Measurements from ENCODE around the gene NTRK3.
A peak's percentile ranks its signal among the peaks of the same experiment; 100 is the strongest.

Gene NTRK3

DNA sequence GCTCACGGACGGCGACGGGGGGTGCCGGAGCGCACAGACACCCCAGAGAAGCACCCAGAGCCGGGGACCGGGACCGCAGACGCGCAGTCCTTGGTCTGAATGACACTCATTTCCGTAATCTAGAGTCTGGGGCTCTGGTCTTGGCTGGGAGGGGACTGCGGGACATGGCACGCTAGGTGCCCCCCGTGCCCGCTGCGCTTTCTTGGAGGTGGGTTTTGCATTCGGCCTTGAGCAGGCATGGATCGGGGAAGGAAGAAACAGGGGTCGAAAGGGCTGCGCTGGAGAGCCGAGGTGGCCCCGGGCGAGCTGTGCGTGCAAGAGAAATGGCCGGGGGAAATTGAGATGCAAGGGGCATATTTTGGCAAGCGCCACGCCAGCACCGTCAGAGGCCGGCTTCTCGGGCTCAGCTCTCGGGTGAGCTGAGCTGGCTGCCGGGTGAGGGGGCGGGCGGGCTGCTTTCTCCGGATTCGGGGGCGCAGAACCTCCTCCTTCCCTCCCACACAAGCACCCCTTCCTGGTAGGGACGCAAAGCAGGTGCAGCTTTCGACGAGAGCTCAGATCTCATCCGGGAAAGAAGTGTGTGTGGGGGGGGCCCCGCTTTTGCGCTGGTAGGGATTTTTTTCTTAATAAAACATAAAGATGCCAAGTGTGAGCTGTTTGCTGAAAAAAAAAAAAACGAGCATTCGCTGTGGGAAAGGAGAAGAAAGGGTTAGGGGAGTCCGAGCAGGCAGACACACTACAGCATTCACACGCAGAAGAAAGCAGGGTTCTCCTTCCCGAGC, 963 bp upstream of the NTRK3 start:
- DNase-seq (ENCODE audit: low read depth) = no peak

DNA sequence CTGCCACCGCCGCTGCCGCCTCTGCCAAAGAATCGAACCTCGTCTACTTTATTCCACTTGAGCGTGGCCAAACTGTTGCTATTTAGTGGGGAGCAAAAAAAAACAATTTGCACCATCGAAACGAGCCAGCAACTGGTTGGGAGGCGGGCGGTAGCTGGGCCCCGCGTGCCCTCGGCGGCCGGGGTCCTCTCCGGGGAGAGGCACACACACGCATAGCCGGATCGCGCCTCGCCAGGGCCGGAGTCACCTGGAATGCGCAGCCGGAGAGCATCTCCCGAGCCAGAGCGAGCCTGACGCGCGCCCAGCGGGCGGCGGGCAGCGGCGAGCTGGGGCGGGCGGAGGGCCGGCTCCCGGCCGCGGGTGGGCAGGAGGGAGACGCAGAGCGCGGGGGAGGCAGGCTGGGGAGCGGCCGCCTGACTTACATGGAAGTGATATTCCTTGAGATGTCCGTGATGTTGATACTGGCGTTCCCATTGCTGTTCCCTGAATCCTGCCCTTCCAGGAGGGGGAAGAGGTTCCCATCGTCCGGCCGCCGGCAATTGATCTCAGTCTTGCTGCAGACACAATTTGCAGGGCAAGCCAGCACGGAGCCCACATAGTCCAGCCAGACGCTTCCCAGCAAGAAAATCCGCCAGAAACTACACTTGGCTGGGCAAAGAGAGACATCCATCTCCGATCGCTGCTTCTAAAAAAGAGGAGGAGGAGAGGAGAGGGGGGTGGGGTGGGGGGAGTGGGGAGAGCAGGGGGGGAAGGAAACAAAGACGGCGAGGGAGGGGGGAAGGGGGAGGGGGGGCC, 858 bp downstream of the NTRK3 start:
- DNase-seq (ENCODE audit: low read depth) = no peak

DNA sequence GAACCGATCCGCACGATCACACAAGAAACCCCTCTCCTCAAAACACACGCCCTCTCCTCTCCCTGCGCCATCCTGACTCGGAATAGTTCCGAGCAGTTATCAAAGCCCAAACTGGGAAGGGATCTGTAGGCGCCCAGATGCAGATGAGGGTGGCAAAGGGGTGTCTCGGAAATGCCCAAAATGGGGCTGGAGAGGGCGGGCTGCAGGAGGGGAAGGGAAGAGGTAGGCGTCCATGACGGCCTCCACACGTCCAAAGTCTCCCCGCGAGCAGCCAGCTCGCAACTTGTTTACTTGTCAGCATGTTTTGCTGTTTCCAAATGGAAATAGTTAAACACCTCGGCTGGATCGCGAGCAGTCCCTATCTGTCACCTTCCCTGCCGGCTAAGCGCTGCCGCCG, 1.5 kb downstream of the NTRK3 start:
- no peak for DNase-seq (ENCODE audit: low read depth)

DNA sequence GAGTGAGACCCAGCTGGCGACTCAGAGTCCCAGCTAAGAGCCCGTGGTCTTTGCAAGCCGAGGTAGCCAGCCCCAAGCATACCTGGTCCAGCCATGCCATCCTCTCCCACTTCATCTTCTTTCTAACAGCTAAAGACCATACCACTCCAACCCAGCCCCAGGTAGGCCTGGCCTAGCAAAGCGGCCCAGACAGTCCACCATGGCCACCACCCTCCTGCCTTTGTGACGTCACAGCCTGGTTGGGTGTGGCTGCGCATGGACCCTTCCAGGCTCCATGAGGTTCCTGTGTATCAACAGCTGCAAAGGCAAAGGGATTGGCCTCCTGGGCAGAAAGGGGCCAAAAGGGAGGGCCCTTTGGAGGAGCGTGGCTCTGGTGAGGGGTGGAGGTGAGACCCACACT, 4.1 kb downstream of the NTRK3 start:
- DNase-seq (ENCODE audit: low read depth) = no peak

DNA sequence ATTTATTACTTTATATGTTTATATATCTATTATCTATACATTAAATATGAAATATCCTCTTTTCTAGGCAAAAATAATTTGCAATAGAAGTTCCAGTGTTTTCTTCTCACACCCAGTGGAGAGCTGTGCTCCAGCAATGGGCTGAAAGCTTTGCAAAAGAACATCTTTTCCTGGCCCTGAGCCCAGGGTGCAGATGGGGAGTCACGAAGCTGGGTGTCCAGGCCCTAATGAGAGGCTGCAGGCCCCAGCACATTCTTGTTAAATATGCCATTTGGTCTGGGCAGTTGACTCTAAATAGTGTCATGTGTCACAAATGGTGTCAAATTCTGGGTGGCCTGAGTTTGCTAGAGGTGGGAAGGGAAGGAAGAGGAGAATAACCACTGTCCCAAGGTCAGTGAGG, 5.7 kb downstream of the NTRK3 start:
- no peak for DNase-seq (ENCODE audit: low read depth)

DNA sequence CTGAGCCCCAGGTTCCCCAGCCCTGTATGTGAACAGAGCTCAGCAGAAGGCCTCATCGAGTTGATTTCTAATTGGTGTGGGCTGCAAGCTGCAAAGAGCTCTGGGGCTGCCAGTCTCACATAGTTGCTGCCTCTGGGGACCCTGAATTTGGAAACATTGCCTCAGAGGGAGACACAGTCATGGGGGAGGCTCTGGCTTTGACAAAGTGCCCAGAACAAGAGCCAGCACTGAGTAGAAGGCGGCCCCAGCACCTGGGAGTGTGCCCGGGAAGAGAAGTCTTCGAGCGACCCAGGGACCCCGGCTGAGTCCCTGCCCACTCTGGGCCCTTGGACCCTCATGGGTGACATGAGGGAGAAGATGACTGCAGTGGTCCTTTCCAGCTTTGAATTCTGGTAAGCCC, 7.3 kb downstream of the NTRK3 start:
- no peak for DNase-seq (ENCODE audit: low read depth)

DNA sequence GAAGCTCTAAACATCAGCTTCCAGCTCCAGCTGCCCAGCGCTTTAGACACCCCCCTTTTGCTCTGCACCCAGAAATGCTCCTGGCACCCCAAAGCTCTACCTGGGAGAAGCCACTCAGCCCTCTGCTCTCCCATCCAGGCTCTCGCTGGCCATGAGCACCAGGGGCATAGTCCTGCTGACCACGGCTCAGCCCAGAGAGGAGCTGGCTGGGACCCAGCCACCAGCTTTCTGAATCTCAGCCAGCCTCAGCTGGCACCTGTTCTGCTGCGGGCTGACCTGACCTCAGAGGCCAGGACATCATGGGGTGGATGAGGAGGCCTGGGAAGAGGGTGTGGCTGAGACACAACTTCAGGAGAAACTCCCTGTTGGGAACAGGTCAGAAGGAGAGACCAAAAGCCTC, 8.6 kb downstream of the NTRK3 start:
- DNase-seq (ENCODE audit: low read depth) = no peak

DNA sequence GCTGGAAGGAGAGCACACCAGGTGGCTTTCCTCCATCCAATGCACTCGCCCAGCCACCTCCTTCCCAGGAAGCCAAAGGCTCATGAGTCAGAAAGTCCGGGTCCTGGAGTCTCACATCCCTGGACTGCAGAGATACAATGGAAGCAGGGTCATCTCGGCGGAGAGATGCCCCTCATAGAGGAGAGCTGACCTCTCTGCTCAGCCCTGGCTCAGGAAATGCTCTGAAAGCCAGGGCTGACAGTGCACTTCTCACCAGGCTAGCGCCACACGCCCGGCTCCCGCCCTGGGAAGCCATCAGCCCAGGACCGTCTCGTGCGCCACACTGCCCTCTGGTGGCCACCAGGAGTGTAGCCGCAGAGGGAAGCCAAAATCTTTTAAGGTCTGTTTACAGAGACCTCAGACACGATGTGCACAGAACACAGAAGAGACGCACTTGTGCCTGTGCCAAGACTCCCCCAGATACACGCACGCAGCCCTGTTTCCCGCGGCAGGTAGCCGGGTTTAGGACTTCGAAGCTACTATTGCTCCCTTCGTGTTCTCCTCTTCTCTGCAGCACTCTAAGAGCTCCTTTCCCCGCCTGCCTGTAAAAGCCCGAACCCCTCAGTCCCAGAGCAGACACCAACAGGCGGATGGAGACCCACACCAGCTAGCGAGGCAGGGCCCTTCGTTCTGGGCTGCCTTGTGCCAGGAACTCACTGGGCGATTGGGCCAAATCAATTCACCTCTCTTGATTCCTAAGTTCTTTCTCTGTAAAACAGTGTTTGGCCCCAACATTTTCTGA, 9.7 kb downstream of the NTRK3 start:
- DNase-seq (ENCODE audit: low read depth) = peak; percentile 66

DNA sequence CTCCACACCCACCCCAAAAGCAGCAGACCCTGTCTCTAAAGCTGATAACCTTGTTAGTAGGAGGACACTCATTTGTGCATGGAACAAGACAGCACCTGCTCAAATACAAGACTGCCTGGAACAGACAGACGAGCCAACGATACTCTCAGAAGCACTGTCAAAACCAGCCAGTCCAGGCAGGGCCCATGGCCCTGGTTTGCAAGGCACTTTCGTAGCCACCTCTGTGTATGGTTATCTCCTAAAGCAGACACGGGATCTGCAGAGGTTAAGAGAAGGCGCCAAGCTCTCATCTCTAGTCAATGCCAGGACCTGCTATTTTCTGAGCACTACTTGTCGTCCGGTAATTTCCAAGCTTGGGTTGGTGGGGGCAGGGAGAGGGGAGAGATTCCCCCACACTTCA, 10.5 kb downstream of the NTRK3 start:
- no peak for DNase-seq (ENCODE audit: low read depth)

DNA sequence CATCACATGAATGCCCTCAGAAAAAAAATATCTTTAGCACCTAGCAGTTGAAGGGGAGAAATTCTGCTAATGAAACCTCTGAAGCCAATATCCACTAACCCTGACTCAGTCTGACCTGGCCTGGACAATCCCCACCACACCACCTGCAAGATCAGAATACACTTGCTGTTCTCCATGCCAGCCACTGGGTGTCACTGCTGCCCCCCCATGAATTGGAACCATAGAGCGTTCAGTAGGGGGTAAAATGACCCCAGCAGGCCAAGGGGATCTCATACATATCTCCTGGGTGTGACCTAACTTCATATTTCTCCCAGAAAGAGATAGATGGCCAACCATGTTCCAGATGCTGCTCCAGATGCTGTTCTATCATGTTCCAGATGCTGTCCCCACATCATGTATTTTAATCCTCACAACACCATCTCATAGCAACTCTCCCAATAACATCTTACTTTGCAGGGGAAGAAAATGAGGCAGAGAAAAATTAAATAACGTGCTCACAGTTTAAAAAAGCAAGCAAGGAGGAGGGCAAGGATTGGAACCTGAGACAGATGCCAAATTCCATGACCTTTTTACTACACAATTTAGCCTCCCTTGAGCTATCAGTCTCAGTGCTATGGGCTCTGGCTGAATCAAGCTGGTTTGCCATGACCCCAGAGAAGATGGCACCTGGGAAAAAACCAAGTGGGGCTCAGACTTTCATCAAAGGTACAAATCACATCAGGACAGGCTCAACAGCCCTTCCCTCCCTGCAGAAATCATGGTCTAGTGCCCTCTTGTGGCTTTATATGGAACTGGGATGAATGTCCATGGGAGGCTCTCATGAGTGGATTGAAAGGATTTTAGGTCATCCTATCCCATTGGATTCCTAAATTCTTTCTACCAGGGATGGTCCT, 12.4 kb downstream of the NTRK3 start:
- DNase-seq (ENCODE audit: low read depth) = no peak

DNA sequence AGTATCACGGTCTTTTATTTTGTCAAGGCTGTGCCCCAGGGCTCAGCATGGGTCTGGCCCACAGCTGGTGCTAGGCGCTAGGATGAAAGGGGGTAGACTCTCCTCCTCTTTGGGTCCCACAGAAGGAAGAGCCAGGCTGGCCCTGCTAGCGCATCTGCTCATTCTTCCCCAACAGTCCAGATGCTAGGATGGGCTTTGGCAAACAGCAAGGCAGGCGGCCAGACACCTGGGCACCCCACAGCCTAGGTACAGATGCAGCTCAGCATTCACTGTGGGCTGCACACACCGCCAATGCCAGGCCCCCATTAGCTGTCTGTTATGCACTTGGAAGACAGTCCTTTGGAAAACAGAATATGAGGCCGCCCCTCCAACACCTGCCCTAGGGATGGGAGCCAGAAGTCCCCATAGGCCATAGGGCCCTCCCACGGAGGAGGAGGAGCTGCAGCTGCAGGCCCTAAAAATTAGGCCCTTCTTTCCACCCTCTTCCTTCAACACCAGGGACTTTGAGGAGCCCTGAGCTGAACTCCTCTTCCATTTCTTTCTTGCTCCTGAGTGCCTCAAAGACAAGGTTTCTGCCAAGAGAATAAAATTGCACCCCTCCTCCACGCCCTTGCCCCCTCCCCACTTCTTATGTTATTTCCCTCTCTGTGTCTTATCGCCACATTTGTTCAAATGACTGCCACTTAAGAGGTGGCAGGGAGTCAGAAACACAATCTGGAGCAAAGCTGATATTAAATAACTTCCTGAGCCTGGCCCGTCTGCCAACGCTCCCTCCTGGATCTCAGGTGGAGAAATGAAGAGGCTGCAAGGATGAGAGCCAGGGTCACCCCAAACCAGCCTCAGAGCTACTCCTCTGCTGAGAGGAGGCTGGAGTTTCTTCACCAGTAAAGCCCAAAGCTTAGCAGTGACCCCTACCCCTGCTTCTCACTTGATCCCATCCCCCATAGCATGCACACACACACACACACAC, 13.7 kb downstream of the NTRK3 start:
- no peak for DNase-seq (ENCODE audit: low read depth)

DNA sequence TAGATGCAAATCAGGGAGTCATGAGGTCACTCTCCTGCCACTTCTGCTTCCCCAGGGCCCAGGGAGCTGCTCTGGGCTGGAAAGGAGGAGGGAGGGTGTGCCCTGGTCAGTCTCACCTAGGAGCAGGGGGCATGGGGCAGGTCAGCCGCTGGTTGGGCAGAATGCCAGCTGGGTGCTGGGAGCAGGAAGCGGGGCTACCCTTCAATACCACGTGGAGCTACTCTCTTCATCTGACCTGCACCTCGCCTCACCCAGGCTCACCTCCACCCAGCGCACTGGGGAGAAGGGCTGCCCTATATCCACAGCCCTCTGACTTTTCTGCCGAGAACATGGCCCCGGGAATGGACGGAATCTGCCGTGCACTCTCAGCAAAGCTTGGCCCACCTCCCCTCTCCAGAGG, 15.1 kb downstream of the NTRK3 start:
- DNase-seq (ENCODE audit: low read depth) = no peak

DNA sequence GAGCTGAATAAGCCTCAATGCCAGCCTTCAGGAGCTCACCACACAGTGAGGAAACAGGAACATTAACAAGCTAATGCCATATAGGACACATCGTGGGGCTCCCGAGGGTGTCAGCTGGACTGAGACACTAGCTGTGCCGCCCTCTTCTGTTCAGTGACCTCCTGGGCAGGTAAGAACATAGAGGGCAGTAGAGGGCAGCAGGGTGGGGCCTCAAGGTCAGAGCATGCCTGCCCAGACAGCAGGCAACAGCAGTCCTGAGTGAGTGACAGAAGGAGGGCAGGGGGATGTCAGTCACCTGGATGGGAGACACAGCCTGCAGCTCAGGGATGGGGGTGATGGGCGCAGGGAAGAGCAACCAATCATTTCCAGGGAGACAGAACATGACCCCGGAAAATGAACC, 15.5 kb downstream of the NTRK3 start:
- DNase-seq (ENCODE audit: low read depth) = no peak

DNA sequence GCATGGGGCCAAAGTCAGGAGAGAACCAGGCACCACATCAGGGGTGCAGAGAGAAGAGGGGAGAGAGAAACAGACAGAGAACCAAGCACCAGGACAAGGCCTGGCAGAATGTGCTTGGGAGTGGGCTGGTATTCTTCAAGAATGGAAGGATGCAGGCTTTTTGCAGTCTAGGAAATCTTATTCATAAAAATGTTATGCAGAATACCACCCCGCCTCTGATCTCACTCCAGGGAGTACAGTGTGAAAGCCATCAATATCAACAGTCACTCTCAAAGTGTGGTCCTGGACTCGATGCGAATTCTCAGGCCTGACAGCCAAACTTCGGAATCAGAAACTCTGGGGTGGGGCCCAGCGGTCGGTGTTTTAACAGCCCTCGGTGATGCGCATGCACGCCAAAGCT, 16.9 kb downstream of the NTRK3 start:
- DNase-seq (ENCODE audit: low read depth) = no peak

DNA sequence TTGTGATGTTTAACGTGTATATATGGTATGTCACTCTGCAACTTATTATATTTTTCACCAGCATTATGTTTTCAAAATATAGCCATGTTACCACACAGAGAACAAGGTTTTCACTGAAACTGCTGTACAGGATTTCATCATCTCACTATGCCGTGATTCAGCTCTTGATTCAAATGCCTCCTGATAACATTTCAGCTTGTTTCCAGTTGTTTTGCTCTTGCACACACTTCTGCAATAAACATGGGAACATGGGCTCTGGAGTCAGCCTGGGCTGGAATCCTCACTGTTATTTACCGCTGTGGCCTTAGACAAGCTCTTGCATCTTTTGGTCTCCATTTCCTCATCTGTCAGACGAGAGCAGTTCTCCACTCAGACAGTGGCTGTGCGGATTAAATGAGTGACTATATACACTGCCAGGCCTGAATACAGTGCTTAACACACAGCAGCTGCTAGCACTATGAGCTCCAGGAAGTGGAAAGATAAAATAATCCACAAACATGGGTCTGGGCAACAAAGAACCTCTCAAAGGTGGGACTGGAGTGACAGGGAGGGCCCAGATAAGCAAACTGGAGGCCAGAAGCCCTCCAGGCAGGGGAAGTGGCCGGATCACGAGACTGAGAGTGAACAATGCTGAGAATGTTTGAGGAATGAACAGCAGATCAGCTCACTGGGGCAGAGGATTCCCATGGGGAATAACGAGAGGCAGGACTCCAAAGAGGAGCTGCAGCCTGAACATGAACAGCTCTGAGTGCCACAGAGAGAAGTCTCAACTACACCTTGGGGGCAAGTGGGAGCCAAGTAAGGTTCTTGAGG, 17.7 kb downstream of the NTRK3 start:
- no peak for DNase-seq (ENCODE audit: low read depth)

DNA sequence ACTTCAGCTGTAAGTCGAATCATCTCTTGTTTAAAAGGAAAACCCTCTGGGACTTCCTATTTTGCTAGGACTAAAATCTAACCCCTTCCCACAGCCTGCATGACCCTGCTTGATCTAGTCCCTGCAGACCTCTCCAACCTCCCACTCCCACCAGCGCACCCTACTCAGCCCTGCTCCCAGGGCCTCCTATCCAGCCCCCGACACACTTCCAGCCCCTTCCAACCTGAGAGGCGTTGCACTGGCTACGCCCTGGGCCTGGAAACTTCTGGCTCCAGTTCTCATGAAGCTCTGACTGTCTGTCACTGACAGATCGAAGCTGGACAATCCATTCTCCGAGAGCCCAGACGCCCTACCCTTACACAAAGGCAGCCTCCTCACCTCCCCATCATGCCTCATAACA, 21.8 kb downstream of the NTRK3 start:
- no peak for DNase-seq (ENCODE audit: low read depth)

DNA sequence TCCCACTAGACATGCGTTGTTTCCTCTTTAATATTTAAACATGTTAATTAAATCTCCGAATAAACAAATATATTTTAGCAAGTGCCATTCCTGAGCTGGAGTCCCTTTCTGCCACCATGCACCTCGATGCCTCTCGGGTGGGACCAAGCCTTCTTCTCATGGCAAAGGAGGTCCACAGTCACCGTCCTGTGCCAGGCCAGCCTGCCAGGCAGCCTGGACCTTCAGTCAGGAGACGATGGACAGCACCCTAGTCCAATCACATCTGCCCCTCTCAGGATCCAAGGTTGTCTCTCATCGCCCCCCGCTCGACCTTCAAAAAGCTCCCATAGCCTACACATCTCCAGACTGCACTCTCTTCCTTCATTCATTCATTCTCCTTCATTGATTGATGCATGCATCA, 22.6 kb downstream of the NTRK3 start:
- no peak for DNase-seq (ENCODE audit: low read depth)

DNA sequence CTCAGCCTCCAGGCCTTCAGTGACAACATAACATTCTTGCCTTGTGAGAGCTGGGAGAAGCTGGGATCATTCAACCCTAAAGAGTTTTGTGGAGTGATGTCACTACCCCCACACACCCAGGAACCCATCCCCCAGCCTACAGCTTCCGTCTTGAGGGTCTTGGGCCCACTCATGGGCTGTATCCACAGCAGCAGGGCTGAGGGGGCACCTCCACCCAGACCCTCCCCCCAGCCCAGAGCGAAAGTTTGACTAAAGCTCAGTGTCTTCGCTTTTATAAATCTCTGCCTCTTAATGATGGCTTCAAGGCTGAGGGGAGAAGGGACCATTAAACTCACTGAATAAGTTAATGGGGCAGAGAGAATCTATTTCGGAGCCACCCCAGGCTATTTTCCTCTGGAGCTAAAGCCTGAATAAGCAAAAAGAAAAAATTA, 23.8 kb downstream of the NTRK3 start:
- no peak for DNase-seq (ENCODE audit: low read depth)

DNA sequence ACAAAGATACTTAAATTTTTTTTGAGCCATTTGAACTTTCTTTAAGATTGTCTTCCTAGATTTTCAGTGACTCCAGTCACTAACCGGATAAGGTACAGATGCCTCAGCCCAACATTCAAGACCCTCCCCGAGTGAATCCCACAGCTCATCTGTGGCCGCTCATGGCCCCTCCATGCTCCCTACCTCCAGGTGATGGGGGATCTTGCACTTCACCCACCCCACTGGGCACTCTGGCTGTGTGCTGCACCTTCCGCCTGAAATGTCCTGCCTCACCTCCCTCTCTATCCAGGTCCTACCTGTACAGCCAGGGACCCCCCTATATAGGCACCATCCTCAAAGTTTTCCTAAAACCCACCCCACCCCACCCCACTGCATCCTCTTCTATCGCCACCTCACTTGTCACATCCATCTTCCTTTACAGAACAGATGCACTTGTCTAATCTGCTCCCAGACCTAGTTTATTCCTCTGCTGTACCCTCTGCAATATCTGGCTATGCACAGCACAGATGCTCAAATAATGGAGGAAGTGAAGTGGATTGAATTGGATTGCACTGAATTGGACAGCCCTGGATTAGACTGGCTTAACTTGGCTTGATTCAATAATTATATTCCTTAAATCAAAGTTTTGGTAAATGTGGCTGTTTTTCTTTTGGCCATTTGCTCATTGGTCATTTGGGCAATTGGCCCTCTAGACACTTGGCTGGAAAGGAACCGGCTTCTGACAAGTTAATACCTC, 24.5 kb downstream of the NTRK3 start:
- DNase-seq (ENCODE audit: low read depth) = no peak
